ENCODE data around the gene ISCA2. TPM values are rescaled to one million over a fixed set of nuclear protein-coding genes. Genes with fewer than 3 reads are reported as not detected.

Gene ISCA2
- total and polyA plus RNA-seq, 2 experiments from 2014 or later, result 44.0 to 171 TPM

DNA sequence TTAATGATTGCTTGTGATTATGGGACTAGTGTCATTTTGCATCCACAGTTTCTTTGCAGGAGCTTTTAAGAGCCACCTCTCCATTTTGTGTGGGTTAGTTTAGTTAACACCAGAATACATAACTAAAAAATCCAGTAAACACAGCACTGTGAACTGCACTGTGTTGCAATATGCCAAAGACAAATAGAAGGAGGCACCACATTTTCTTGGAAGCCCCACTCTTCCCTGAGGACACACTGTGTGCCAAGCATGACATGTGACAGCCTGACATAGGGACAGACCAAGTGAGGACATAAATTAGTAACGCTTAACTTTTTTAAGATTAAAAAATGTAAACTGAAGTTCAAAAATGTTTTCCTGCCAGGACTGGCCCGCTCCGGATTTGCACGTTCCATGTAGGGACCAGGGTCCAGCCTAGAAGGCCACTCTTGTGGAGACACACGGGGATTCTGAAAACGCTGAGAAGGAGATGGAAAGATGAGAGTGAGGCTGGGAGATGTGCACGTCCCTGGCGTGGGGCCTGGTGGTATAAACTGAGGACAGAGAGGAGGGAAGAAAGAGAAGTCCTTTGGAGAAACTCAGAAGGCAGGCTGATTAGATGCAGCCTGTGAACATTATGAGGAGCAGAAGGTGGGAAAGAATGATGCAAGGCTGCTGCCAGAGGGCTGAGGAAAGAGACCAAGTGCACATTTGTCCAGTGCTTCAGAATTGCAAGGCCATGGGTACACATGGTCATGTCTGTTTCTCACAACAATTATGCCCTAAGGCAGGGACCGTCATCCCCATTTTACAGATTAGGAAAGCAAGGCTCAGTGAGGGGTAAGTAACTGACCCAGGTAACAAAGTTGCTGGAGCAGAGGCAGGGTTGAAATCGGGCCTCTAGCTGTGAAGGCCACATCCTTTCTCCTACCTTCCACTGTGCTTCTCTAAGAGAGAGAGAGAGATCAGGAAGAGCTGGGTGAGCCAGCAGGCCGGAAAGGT is 45.1 kb downstream of the ISCA2 start (continued):
- TF ChIP-seq ZNF331 (CRISPR knock-in tag; IDR thresholded peaks at IDR 0.05; ENCODE audit: low read depth) (no peak), EZH2phosphoT487 (IDR thresholded peaks at IDR 0.05; ENCODE audit: unreplicated experiment) (no peak), JUNB (IDR thresholded peaks at IDR 0.05; ENCODE audit: unreplicated experiment) (no peak), ETS1 (IDR thresholded peaks at IDR 0.05) (no peak)

- no peaks in the 10 kb centered on the region for H3K79me2 ChIP-seq (replicated peaks; ENCODE audit: insufficient read depth)
- Mint-ChIP-seq H3K4me3 (no peak overlapping the region), H3K27me3 (ENCODE audit: insufficient read depth, low read depth, poor library complexity) (peaks cover 2% of the 10 kb centered on the region), H3K4me1 (no peaks in the 10 kb centered on the region), H3K27ac (no peak overlapping the region), H3K9me3 (no peaks in the 10 kb centered on the region), H3K36me3 (ENCODE audit: low read depth) (no peaks in the 10 kb centered on the region)
- peak; percentile 54 for ATAC-seq
- H3K27ac ChIP-seq (ENCODE audit: low read depth), result no peak overlapping the region
- no peaks in the 10 kb centered on the region for H3K4me1 ChIP-seq (ENCODE audit: insufficient read depth)
- no peak overlapping the region for H3K4me3 ChIP-seq
- no peak overlapping the region for H2AFZ ChIP-seq
- H3K9me2 ChIP-seq (ENCODE audit: insufficient read depth), result no peaks in the 10 kb centered on the region
- H3F3A ChIP-seq (replicated peaks; ENCODE audit: low read depth), result no peaks in the 10 kb centered on the region
- no peaks in the 10 kb centered on the region for H4K20me1 ChIP-seq (replicated peaks; ENCODE audit: insufficient read depth)
- no peaks in the 10 kb centered on the region for H3K36me3 ChIP-seq (ENCODE audit: insufficient read depth)
- H3K4me2 ChIP-seq, result no peak overlapping the region
- no peak for DNase-seq (ENCODE audit: low spot score)
- H3K27me3 ChIP-seq (ENCODE audit: insufficient read depth), result no peaks in the 10 kb centered on the region
- TF ChIP-seq CREB1 (CRISPR knock-in tag; IDR thresholded peaks at IDR 0.05; ENCODE audit: low read depth) (no peak), ZNF114 (CRISPR knock-in tag; IDR thresholded peaks at IDR 0.05) (no peak), JUNB (IDR thresholded peaks at IDR 0.05; ENCODE audit: unreplicated experiment) (no peak), ETS1 (IDR thresholded peaks at IDR 0.05) (no peak), STAT1 (IDR thresholded peaks at IDR 0.05; ENCODE audit: unreplicated experiment) (no peak), ZNF331 (CRISPR knock-in tag; IDR thresholded peaks at IDR 0.05; ENCODE audit: low read depth) (no peak), ZNF462 (CRISPR knock-in tag; IDR thresholded peaks at IDR 0.05) (no peak), EZH2phosphoT487 (IDR thresholded peaks at IDR 0.05; ENCODE audit: unreplicated experiment) (no peak), EZH2 (IDR thresholded peaks at IDR 0.05; ENCODE audit: low read depth, unreplicated experiment) (no peak), POLR2AphosphoS5 (IDR thresholded peaks at IDR 0.05; ENCODE audit: low read depth) (no peak)
- TF ChIP-seq, protein P1, sequence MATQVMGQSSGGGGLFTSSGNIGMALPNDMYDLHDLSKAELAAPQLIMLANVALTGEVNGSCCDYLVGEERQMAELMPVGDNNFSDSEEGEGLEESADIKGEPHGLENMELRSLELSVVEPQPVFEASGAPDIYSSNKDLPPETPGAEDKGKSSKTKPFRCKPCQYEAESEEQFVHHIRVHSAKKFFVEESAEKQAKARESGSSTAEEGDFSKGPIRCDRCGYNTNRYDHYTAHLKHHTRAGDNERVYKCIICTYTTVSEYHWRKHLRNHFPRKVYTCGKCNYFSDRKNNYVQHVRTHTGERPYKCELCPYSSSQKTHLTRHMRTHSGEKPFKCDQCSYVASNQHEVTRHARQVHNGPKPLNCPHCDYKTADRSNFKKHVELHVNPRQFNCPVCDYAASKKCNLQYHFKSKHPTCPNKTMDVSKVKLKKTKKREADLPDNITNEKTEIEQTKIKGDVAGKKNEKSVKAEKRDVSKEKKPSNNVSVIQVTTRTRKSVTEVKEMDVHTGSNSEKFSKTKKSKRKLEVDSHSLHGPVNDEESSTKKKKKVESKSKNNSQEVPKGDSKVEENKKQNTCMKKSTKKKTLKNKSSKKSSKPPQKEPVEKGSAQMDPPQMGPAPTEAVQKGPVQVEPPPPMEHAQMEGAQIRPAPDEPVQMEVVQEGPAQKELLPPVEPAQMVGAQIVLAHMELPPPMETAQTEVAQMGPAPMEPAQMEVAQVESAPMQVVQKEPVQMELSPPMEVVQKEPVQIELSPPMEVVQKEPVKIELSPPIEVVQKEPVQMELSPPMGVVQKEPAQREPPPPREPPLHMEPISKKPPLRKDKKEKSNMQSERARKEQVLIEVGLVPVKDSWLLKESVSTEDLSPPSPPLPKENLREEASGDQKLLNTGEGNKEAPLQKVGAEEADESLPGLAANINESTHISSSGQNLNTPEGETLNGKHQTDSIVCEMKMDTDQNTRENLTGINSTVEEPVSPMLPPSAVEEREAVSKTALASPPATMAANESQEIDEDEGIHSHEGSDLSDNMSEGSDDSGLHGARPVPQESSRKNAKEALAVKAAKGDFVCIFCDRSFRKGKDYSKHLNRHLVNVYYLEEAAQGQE (IDR thresholded peaks at IDR 0.05; ENCODE audit: unreplicated experiment), result no peak
Measured at GRCh38 chr14:74539503-74539902, 45.9 kb downstream of the ISCA2 start.
